GM20000 (cell line): ENCODE results near the gene PCNX3.
A peak's percentile ranks its signal among the peaks of the same experiment; 100 is the strongest.

ENCODE experiments used
- DNase-seq: peaks from one replicate; pipeline ENCODE4 v3.0.0; 2012; ENCODE audit warnings: low spot score
- TF ChIP-seq, protein P1 (sequence below): IDR thresholded peaks from 2 replicates; pipeline ENCODE4 v1.5.1; 2012; ENCODE audit warnings: mild to moderate bottlenecking, control low read depth; ENCODE audit errors: extremely low read depth, missing control alignments

The PCNX3 gene

DNA sequence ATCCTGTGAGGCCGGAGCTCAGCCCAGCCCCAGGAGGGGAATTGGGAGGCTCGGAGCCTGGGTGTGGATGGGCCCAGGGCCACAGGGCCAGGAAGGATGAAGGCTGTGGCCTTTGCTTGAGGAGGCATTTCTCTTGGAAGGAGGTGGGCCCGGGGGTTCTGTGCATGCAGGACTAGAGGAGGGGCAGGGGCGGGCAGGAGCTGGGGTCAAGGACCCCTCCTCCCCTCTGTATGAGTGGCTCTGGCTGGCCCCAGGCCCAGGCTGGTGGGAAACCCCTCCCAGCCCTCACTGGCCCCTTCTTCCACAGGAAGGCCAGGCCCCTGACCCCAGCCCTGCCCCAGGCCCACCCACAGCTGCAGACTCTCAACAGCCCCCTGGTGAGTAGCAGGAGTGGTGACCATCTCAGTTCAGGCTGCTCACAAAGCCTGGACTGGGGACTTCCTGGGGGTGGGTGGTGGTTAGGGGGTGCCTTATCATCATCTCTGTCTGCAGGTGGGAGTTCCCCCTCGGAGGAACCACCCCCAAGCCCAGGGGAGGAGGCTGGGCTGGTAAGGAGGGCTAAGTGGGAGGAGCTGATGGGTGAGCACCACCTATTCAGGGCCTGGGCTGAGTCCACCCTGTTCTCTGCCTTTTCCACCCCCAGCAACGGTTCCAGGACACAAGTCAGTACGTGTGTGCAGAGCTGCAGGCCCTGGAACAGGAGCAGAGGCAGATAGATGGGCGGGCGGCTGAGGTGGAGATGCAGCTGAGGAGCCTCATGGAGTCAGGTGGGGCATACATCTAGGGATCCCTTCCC is 25.9 kb upstream of the PCNX3 start:
- TF ChIP-seq, protein P1, sequence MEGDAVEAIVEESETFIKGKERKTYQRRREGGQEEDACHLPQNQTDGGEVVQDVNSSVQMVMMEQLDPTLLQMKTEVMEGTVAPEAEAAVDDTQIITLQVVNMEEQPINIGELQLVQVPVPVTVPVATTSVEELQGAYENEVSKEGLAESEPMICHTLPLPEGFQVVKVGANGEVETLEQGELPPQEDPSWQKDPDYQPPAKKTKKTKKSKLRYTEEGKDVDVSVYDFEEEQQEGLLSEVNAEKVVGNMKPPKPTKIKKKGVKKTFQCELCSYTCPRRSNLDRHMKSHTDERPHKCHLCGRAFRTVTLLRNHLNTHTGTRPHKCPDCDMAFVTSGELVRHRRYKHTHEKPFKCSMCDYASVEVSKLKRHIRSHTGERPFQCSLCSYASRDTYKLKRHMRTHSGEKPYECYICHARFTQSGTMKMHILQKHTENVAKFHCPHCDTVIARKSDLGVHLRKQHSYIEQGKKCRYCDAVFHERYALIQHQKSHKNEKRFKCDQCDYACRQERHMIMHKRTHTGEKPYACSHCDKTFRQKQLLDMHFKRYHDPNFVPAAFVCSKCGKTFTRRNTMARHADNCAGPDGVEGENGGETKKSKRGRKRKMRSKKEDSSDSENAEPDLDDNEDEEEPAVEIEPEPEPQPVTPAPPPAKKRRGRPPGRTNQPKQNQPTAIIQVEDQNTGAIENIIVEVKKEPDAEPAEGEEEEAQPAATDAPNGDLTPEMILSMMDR: no peak
- DNase-seq: peak; percentile 87

DNA sequence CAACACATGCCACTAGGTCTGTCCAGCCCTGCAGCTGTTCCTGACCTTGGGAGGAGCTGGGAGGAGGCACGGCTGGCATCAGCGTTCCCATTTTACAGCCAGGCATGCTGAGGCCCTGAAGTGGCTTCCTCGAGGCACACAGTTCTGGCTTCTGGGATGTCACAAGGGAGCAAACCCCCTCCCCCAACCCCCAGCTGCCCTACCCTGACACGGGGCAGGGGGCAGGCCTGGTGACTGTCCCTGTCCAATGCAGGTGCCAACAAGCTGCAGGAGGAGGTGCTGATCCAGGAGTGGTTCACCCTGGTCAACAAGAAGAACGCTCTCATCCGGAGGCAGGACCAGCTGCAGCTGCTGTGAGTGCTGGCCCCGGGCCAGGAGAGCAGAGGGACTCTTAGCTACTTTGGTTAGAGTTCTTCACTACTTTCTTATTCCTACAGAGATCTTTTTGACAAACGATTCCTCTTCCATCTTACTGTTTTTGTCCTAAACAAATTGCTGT is 25.3 kb upstream of the PCNX3 start:
- DNase-seq: no peak

DNA sequence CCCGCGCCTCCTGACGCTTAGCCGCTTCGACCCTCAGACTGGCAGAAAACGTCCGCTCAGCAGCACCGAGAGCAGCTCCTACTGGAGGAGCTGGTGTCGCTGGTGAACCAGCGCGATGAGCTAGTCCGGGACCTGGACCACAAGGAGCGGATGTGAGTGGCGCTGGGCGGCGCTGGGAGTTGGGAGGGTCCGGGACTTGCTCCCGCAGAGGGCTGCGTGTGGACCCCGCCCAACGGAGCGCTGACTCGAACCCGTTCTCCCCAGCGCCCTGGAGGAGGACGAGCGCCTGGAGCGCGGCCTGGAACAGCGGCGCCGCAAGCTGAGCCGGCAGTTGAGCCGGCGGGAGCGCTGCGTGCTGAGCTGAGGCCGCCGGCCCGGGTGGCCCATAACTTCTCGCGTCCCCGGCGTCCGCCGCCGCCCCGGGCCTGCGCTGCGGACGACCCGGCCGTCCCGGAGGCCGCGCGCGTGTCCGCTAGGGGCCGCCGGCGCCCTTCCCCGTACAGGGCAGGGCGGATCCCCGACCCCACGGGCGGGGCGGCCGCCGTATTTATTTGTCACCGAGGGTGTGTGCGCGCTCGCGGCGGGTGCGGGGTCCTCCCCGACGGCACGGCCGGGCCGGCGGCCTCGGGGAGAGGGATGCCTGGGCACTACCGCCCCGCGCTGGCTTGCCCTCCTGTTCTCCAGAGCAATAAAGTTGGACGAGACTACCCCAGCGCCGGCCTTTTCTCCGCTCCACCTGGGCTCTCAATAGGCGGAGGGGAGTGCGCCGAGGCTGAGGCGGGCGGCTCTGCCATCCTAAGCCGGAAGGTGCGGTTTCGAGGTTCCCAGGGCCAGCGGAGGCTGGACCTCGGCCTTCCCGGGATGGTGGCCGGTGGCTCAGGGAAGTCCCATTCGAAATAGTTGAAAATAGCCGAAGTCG is 23.4 kb upstream of the PCNX3 start:
- TF ChIP-seq, protein P1: no peak
- DNase-seq: no peak

More for the DNA sequence above, 25.3 kb upstream of the PCNX3 start:
- TF ChIP-seq, protein P1: no peak

DNA sequence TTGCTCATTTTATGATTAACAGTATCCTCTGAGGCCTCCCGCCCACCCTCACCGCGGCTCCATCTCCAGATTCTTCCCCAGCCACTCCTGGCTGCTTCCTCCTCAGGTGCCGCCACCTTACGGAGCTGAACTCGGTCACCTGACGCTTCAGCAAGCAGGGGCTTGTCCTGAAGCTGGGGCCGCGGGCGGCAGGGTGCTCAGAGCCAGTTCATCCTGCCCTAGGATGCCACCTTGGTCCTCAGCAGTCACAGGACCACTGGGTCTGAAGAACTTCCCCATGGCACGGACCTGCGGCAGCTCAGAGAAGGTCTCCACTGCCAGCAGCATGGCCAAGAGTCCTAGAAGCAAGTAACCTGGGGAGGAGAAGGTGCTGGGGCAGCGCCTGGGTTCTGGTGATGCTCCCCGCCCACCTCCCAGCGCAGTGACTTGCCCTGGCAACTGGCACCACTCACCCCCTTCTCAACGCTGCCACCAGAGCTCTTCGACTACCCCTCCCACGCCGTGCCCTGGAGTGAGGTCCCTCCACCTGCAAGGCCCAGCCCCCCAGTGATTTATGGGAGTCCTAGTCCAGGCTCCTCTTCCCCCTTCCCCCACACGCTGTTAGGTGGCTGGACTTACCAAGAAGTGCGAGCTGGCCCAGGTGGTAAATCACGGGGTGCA is 22.6 kb upstream of the PCNX3 start:
- TF ChIP-seq, protein P1: no peak
- DNase-seq: no peak

DNA sequence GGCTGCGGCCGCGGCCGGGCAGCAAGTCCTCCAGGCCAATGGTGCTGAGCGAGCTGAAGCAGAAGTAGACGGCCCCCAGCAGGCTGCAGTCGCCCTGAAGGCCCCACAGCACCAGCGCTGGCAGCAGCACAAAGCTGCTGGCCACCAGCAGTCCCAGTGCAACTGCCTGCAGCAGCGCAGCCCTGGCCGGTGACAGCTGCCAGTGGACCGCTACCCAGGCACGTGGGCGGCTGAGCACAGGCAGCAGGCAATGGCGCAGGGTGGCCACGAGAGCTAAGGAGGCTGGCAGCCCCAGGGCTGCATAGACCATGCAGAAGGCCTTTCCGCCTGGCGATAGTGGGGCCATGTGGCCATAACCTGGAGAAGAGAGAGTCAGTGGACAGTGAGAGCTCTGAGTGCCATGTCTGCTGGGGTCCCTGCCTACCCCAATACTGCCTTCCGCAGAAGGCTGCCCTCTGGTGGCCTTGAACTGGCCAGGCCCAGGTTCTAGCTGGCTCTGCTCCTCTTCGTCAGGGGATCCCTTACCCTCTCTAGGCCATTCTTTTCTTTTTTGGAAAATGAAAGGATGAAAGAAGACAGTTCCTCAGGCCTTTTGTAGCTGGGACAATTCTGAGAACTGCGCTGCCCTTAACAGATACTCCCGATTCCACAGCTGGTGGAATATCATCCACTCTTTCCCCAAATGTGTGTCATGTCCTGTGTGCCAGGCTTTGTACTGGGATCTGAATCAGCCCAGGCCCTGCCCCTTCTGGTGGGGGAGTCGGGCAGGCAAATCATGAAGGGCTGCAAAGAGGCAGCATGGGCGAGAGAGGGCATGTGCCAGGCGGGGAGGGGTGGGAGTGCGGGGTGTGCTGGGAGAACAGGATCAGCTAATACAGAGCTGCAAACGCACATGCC is 21.8 kb upstream of the PCNX3 start:
- TF ChIP-seq, protein P1: peak; percentile 57
- peak; percentile 75 for DNase-seq

DNA sequence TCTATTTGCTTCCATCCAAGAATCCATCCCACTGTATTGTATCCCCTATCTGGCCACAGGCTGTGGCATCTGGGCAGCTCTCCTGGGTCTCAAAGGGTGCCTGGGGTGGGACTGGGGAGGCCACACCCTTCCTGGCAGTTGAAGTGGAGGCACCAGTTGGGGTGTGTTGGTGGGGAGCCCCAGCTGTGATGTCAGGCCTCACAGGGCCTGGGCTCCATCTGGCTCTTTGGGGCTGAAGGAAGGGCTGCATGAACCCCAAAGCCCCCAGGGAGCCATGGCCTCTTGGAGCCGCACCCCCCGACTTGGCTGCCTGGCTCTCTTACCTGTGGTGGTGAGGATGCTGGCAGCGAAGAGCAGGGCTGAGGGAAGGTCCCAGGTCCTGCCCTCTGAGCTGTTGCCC is 20.4 kb upstream of the PCNX3 start:
- no peak for DNase-seq

More for the DNA sequence above, 20.4 kb upstream of the PCNX3 start:
- TF ChIP-seq, protein P1: no peak
